NCI-H526 treated with DMSO at 0.1 percent for 48 hours (cell line): ENCODE results near the gene SYTL2.

Source experiments
- DNase-seq: peaks from one replicate; lab custom pipeline; 2025; lab: John Stamatoyannopoulos, UW

The SYTL2 gene

DNA sequence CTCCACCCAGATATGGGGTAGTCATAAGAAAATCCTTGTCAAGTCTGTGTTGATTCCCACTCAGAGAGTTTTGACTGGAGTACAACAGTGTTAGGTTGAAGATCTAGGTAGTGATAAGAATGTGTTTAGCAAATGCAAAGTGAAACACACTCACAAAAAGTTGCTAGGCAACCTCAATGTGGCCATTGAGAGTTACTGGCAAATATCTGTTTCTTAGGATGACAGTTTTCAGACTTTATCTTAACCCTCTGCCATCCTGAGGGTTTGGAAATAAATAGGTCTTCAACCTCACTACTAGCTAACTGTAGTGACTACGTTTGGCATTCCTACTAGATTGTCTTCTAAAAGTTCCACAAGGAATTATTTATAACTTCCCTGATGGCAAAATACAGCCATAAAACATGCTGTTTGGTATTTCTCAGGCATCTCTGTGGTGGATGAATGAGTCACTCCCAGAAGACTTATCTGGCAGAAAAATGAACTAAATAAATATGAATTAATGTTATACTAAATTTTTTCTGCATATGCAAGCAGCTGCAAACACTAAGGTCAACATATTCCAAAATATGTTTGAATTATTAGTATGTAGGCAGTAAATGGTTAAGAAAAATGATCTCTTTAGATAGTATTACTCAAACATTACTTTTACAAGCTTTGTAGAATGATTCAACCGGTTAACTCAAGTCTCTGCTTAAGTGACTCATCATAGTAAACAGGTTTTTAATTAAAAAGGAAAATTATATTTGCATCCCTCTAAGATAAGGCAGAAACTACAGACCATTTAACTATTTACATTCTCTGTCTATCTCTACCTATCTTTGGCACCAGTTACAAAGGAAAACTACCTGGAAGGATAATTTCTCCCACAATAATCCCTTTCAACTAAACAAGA, 17.1 kb upstream of the SYTL2 start:
- DNase-seq, result peak; percentile 24

DNA sequence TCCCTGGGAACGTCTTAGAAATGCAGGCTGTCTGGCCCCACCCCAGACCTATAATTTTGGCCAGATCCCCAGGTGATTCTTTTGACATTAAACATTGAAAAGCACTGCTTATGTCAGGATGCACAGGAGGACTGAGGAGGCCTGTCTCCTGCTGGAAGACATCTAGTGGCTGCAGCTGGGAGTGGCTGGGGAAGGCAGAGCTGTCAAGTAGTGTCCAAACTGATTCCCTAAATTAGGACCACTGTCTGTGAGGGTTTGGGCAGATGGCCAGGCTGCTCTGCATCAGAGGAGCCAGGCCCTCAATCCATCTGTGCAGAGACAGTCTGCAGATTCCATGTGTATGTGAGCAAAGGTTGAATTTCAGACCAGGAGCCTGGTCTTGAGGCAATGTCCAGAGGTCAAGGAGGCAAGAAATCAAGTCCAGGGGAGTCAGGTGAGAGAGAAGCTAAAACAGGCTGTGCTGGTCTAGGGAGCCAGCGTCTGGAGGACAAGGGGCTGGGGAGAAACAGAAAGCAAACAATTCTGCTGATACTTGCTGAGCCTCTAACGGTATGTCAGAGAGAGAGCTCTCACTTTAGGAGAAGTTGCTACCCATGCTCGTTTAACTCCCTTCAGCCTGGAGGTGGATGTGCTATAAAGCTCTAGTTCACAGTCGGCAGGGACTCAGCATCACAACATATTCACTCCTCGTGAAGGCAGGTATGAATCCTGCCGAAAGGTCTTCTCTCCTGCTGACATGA, 15.3 kb upstream of the SYTL2 start:
- no peak for DNase-seq

DNA sequence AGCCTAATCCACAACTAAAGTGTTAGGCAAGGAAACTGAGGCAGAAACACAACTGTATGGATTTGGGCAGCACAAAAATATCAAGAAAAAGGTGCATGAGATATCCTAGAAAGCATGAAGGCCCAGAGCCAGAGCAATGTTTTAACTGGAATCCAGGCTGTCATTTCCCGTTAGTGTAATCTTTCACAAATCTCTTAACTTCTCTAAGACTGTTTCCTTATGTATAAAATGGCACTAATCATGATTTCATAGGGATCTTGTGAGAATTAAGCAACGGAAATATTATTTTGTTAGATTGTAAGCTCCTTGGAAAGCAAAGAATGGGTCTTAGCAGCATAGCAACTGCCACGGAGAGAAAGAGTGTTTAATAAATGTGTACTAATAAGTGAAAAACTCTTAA, 14.7 kb upstream of the SYTL2 start:
- DNase-seq, result no peak

GRCh38 chr11:85823816-85824215, 12.9 kb upstream of the SYTL2 start:
- DNase-seq, result no peak

GRCh38 chr11:85822814-85823213, 11.9 kb upstream of the SYTL2 start:
- DNase-seq, result no peak

- no peak for DNase-seq
Observed at GRCh38 chr11:85821636-85822035, 10.7 kb upstream of the SYTL2 start.

- DNase-seq, result no peak
Observed at GRCh38 chr11:85819441-85819840, 8.5 kb upstream of the SYTL2 start.

- DNase-seq, result no peak
Observed at GRCh38 chr11:85815186-85815931, 4.4 kb upstream of the SYTL2 start.

- no peak for DNase-seq
Observed at GRCh38 chr11:85813721-85814120, 2.8 kb upstream of the SYTL2 start.

DNA sequence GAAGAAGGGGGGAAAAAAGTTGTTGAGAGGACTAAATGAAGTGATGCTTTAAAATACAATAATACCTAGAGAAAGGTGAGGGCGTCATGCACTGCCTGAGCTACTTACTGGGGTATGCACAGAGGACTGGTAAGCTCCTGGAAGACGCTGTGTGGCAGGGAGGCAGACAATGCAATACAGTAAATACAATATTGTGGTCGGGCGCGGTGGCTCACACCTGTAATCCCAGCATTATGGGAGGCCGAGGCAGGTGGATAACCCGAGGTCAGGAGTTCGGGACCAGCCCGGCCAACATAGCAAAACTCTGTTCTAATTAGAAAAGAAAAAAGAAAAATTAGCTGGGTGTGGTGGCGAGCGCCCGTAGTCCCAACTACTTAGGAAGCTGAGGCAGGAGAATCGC, 683 bp upstream of the SYTL2 start:
- no peak for DNase-seq

DNA sequence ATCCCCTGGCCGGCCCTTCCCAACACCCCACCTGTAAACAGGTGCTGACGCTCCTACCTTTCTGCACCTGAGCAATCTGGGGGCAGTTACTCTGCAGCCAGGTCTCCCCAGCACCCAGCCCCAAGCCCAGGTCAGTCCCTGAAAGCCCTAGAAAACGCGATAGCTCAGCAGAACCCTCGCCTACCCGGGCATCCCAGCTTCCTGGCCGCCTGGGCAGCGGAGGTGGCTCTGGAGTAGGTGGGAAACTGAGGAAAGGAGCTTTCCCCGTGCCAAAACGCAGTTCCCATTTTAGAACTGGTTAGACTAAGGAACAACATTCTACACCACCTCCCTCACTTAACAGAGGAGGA, 445 bp downstream of the SYTL2 start:
- no peak for DNase-seq

- DNase-seq, result no peak
Observed at GRCh38 chr11:85809863-85810262, 1.1 kb downstream of the SYTL2 start.

DNA sequence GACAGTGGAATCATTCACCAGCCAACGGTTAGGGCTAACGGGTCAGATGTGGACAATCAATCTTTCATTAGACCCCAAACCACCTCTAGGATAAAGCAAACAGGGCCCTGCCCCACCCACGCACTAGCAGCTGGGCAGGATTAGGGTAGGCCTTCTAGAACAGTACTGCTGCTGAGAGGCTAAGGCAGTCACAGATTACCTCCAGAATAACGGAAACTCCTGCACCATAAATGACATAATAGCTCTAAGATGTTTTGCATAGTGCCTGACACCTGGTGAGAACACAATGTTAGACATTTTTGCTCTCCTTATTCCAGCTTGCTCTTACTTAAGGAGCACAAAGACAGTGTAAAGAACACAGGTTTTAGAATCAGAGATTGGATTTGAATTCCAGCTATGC, 1.8 kb downstream of the SYTL2 start:
- DNase-seq, result peak; percentile 23

GRCh38 chr11:85806876-85807275, 4.1 kb downstream of the SYTL2 start:
- no peak for DNase-seq

DNA sequence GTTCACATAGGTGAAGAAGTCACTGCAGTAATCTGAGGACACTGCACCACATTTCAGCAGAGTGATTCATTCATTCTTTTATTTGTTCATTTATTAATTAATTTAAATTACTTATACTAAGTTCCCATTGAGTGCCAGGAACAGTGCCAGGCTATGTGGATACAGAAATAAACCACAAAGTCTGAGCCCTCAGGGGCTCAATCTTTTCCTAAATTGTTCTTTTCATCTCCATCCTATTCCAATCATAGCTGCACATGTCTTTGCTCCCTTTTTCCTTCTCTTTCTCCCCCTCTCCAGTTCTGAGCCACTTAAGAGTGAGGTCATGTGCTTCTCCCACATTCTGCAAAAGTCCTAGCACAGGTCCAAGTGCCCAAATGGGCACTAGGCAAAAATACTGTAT, 4.9 kb downstream of the SYTL2 start:
- DNase-seq, result no peak

GRCh38 chr11:85805387-85805786, 5.6 kb downstream of the SYTL2 start:
- no peak for DNase-seq

DNA sequence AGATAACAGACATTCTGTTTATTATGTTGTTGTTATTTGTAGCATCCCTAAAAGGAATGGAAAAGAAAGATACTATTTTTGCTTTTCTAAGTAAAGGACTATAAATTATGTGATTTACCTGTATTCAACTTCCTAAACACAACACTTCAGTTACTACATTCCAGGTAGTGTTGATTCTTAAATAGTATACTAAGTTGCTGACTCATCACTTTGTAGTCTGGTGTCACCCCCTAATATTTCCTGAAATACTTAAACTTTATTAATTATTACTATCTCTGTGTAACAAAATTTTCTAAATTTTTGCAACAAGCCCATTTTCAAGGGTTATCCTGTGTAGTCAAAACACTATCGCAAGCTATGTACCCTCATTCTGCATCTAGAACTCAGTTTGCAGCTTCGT, 7.0 kb downstream of the SYTL2 start:
- DNase-seq, result no peak

- no peak for DNase-seq
Observed at GRCh38 chr11:85803303-85803702, 7.6 kb downstream of the SYTL2 start.

DNA sequence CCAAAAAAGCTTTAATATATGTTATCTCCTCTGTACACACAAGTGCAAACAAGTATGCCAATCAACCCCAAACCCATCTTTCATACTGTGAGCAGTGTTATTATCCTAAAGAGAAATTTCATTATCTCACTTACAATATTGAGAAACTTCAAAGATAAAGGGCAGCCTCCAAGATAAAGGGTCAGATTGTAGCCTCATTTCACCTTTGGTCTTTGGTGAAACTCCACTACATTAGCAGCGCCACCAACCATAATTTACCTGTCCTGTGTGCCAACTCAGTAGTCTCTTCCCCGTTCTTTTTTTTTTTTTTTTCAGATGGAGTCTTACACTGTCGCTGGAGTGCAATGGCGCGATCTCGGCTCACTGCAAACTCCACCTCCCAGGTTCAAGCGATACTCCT, 9.4 kb downstream of the SYTL2 start:
- no peak for DNase-seq

DNA sequence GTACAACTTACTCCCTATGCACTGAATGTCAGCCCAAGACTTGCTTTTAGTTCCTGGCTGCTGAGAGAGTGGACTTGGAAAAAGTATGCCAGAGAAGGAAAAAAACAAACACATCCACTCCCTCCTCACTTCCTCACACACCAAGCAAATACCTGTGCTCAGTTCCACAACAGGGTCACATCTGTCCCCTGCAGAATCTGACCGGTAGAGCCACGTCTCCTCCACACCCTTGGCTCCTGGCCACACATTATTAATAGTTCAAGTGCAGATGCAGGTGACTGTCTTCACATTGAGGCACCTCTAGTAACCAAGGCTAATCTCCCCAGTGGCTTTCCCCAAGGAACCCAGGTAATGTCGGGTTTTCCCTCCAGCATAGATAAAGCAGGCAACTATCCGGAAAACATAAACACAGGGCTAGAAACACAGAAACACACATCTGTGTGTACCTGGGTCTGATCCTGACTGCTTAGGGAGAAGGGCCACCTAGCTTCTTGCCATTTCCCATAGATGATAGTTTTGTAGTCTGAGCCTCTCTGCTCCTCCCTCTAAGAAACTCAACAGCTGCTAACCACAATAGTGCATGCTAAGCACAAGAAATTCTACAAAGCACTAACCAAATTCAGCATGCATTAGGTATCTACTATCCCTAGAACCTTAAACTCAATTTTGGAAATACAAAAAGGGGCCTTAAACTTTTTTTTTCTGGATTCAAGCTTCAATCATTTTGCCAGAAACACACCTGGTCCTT, 10.2 kb downstream of the SYTL2 start:
- DNase-seq, result no peak

- no peak for DNase-seq
Observed at GRCh38 chr11:85799142-85799541, 11.8 kb downstream of the SYTL2 start.

DNA sequence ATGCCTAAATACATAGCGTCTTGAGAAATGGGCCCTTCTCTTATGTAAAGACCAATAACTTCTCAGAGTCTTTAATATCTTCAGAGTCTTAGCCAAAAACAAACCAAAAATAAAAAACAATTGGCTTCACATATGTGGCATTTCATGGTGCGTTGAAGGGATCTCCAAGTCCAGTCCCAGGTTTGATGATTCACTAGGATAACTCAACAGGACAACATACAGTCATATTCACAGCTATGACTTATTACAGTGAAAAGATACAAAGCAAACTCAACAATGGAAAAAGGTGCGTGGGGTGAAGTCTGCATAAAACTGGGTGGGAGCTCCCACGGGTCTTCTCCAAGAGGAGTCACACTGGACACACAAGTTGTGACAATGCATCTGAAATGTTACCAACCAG, 12.6 kb downstream of the SYTL2 start:
- no peak for DNase-seq
